GM12873 (cell line): ENCODE results near the gene GAMT.

ENCODE experiments used
- TF ChIP-seq, protein P1 (sequence below): IDR thresholded peaks from 2 replicates; pipeline ENCODE4 v1.5.1; 2012; ENCODE audit warnings: low read depth, mild to moderate bottlenecking, moderate library complexity, low read length, control low read depth; ENCODE audit not compliant: insufficient read depth; ENCODE audit errors: missing control alignments

GAMT gene

DNA sequence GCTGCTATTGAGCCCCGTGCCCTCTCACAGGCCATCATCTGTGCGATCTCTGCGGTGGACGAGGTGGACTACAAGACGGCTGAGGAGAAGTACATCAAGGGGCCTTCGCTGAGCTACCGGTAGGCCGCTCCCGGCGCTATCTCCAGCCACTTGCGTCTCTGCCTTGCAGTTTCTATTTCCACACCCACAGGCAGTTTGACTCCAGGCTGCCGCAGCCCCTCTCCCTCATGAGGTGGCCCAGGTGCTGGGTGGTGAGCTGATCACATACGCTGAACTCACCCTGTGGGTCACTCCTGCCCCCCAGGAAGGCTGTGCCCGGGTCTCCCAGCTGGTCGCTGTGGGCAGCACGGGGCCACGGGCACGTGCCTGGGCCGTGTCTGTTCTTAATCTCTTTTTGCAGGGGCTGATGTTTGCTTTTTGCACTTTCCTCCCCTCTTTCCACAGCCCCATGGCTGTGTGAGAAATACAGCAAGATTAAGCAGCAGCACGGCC is 28.3 kb downstream of the GAMT start:
- TF ChIP-seq, protein P1, sequence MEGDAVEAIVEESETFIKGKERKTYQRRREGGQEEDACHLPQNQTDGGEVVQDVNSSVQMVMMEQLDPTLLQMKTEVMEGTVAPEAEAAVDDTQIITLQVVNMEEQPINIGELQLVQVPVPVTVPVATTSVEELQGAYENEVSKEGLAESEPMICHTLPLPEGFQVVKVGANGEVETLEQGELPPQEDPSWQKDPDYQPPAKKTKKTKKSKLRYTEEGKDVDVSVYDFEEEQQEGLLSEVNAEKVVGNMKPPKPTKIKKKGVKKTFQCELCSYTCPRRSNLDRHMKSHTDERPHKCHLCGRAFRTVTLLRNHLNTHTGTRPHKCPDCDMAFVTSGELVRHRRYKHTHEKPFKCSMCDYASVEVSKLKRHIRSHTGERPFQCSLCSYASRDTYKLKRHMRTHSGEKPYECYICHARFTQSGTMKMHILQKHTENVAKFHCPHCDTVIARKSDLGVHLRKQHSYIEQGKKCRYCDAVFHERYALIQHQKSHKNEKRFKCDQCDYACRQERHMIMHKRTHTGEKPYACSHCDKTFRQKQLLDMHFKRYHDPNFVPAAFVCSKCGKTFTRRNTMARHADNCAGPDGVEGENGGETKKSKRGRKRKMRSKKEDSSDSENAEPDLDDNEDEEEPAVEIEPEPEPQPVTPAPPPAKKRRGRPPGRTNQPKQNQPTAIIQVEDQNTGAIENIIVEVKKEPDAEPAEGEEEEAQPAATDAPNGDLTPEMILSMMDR = no peak

DNA sequence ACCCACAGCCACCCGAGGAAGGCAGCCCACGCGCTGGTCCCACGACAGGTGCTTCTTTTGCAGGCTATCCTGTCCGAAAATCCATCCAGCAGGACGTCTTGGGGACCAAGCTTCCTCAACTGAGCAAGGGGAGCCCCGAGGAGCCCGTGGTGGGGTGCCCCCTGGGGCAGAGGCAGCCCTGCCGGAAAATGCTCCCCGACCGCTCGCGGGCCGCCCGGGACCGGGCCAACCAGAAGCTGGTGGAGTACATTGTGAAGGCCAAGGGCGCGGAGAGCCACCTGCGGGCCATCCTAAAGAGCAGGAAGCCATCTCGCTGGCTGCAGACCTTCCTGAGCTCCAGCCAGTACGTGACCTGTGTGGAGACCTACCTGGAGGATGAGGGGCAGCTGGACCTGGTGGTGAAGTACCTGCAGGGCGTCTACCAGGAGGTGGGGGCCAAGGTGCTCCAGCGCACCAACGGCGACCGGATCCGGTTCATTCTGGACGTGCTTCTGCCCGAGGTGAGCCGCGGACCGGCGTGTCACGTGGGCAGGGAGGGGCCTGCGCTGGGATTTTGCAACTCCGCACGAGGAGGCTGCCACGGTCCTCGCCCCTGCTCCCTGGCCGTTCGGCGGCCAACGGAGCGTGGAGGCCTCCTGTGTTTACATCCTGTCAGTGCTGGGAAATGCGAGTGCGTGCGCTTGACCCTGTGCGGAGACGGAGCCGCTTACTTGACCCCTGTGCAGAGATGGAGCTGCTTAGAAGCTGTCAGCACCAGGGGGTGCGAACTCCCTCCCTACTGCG is 30.6 kb downstream of the GAMT start:
- TF ChIP-seq, protein P1 = no peak

DNA sequence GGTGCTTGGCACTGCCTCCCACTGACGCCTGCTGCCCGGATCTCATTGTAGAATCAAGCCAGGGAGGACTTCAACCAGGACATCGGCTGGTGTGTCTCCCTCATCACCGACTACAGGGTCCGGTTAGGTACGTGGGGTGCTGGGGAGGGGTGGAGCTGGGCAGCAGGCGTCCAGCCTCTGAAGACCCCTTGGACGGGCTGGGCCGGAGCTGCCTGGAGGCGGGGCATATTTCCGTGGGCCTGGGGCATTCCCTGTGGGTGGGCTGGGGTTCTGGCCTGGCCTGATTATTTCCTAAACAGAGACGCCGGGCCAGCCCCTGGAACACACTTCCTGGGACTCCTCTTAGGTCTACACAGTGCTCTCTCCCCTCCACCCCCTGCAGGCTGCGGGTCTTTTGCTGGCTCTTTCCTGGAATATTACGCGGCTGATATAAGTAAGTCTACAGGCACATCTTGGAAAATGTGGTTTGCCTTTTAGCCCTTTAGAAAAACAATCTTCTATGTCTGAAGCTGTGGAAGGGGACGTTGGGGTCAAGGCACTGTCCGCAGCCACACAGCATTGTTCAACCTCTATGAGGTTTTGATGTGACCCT is 32.0 kb downstream of the GAMT start:
- TF ChIP-seq, protein P1 = no peak

DNA sequence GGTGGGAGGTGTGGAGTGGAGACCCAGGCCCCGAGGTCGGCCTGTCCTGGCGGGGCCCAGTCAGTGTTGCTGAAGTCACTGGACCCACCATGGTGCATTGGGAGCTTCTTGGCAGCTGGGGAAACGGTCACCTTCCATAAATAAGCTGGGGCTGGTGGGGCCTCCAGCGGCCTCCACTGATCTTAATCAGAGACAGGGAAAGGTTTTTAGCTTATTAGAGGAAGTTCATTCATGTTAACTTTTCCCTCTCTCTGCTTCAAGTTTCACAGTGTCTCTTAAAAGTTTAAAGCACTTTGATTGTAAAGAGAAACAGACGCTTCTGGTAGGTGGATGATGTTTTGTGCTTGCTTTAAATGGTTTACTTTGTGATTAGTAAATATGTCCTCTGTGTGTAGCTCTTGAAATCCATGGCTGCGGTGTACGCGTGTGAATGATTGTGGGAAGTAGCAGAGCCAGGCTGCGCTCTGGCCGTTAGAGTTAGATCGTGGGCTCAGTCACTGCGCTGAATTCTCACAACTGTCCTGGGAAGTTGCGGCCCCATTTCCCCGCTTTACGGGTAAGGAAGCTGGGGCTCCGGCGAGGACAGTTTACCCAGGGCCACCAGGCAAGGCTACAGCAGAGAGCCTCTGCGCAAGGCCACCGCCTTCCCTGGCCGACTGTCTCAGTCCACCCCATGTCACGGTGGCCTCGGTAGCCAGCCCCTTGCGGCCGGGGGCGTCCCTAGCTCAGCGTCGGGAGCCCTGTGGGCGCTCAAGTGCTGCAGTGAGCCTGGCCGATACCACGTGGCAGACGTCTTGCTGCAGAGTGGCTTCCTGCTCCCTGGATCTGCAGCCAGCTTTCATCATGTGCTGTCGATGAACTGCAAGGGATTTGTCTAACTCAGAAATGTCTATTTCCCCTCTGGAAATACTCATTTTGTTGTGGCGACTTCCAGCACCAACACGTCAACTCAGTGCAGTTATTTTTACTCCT is 34.2 kb downstream of the GAMT start:
- TF ChIP-seq, protein P1 = no peak

DNA sequence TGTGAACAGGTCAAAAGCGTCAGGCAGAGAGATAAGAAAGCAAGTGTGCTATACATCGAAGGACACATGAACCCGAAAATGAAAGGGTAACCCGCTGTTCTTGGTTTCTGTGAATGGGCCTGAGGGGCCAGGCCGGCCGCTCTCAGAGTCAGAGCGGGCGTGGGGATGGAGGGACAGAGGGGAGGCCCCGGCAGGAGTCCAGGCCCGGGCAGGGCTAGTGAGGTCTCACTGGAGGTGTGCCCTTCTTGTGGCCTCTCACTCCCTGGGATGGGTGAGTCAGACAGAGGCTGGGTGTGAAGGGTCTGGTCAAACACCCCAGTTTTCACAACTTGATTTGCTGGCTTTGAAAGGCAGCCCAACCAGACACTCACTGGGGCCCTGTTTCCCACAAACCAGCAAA is 35.0 kb downstream of the GAMT start:
- TF ChIP-seq, protein P1 = no peak

DNA sequence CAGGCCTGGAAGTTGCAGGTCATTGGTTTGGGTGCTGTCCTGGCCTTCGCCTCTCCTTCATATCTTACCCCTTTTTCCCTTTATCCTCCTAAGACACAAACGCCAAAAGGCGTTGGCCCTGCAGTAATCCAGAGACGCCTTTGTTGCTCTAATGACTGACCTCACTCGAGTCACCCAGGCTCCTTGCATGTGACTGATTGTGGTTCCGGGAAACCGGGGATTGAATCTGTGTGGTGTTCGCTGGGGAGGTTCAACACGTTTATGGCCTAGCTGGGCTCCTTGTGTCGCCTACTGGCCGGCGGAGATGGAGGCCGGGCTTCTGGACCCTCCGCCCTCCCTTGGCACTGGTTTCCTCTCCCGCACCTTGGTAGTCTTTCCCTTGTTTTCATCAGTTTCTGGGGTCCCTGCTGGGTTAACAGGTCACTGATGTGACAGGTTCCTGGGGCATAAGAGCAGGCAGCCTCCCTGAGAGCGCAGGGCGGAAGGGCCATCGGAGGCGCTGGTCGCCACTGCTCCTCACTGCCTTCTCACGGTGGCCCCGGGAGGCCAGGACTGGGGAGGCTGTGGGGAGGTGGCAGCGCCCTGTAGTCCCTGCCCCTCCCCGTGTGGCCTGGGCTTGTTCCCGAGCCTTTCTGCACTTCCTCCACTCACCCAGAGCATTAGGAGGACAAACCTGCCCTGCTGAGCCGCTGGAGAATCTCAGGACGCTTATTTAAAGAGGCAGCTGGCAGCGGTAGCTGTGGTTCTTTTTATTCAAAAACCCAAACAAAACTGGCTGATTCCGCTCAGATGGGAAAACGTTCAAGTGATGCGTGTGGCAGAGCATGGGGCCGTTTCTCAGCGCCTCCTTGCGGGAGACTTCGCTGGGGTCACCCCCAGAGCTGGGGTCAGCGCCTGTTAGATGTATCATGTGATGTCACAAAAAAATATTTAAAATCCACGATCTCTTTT is 35.7 kb downstream of the GAMT start:
- TF ChIP-seq, protein P1 = no peak
